ENCODE data around the gene MAD1L1.

The MAD1L1 gene

GRCh38 chr7:2151801-2152612 is 80.7 kb downstream of the MAD1L1 start:
- DNase-seq = no peak

GRCh38 chr7:2151237-2151636 is 81.5 kb downstream of the MAD1L1 start:
- DNase-seq = no peak

- DNase-seq = no peak
Measured at GRCh38 chr7:2150445-2150815, 82.3 kb downstream of the MAD1L1 start.

DNA sequence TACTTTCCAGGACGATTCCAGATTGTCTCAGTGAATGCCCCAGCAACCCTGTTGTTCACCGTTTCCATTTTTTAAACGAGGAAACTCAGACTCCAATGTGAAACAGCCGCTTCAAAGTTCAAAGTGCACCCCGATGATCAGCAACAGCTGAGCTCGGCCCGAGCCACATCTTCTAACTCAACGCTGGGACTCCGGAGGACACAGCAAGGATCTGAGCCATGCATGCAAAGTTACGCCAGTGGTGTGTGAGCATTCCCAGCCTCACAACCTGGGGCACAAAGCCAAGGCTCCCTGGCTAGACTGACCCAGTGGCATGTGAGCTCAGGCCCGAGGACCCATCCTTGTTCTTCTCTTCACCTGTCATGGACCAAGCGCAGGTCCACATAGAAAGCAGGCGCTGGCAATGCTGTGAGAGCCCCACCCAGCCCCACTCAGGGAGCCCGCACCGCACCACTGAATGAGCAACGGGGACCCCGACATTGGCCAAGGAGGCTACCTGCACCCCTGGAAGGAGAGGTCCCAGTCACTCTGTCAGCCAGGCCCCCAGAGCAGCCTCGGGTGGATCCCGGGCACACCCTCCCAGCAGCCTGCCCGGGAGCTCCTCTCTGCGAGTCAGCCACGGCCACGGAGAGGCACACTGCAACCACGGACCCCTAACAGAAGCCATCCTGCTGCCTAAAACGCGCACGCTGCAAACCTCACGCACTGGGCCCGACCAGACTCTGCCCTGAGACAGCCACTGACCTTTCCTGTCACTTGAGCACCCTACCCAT is 82.9 kb downstream of the MAD1L1 start:
- DNase-seq = no peak

- no peak for DNase-seq
Measured at GRCh38 chr7:2148814-2149213, 83.9 kb downstream of the MAD1L1 start.

GRCh38 chr7:2148189-2148588 is 84.6 kb downstream of the MAD1L1 start:
- no peak for DNase-seq

- DNase-seq = no peak
Measured at GRCh38 chr7:2146676-2147472, 85.9 kb downstream of the MAD1L1 start.

DNA sequence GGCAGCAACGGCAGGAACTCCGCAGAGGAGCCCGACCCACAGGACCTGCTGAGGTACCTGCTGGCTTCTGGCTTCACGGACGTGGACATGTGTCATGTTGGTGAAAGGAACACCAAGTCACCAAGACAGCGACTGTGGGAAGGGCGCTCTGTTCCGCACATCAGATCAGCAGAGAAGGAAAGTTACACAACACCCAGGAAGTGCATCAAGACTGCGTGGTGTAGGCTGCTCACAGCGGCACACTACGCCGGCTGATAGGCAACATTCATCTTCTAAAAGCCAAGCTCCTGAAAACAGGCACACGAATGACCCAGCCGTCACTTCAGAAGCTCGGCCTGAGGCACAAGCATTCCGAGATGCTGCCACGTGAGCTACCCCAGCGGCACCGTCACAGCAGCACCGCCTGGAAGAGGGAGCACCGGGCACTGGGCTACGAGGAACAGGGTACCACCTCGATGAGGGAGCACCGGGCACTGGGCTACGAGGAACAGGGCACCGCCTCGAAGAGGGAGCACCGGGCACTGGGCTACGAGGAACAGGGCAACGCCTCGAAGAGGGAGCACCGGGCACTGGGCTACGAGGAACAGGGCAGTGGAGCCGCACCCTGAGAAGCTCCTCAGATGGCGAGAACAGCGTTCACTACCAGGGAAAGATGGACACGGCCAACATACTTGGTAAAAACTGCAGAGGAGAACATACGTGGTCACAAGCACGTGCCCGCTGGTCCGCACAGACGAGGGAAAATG is 86.7 kb downstream of the MAD1L1 start:
- DNase-seq = no peak

- DNase-seq = no peak
Measured at GRCh38 chr7:2144926-2145325, 87.8 kb downstream of the MAD1L1 start.

- DNase-seq = no peak
Measured at GRCh38 chr7:2143981-2144595, 88.7 kb downstream of the MAD1L1 start.

- no peak for DNase-seq
Measured at GRCh38 chr7:2143450-2143849, 89.3 kb downstream of the MAD1L1 start.

- DNase-seq = no peak
Measured at GRCh38 chr7:2142386-2142785, 90.4 kb downstream of the MAD1L1 start.

GRCh38 chr7:2141651-2142050 is 91.1 kb downstream of the MAD1L1 start:
- DNase-seq = no peak

DNA sequence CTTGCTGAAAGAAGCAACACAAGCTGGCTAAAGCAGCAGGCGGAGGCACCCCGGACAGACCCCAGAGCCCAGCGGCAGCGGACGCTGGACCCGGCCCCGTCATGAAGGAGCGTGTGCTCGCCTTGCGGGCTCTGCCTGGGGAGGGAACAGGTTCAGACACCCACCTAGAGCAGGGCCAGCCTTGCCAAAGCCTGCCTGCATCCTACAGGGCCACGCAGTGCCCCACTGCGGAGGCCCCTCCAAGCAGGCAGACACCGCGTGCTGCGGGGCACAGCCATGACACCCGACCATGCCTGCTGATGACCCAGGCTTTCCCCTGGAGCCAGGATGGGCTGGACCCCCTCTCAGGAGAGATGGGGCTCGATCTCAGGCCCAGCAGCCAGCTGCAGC is 91.7 kb downstream of the MAD1L1 start:
- no peak for DNase-seq

DNA sequence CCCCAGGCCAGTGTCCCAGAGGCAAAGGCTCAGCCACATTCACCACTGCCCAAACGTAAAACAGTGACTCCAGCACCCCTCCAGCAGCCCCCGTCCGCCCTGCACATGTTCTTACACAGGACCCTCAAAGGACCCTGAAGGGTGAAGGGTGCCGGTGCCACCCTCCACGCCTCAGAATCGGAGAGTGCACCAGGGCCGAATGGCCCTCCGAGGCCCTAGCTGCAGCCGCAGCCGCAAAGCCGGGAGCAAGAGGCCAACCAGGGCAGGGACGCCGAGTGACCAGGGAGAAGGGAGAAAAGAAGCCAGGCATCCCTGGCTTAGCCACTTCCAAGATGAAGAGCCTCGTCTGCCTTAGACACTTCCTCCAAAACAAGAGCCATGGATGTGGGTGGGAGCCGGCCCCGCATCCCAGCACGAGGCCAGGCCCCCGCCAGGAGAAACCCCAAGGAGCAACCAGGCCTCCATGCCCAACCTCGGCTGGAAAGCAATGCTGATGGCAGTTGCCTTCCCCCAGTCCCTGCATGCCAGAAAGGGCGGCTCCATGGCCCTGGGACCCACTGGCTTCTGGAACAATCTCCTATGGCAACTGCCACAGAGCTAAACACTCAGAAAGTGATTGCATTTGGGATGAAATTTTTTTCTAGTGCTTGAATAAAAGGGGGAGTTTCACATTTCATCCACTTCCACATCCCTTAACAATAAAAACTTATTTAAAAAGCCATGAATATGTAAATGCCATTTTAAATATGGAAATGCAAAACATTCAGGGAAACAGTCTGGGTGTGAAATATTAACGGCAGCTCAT is 92.3 kb downstream of the MAD1L1 start:
- no peak for DNase-seq

GRCh38 chr7:2139004-2139699 is 93.6 kb downstream of the MAD1L1 start:
- DNase-seq = no peak

GRCh38 chr7:2138146-2138765 is 94.5 kb downstream of the MAD1L1 start:
- DNase-seq = no peak

- no peak for DNase-seq
Measured at GRCh38 chr7:2134740-2135139, 98.0 kb downstream of the MAD1L1 start.

DNA sequence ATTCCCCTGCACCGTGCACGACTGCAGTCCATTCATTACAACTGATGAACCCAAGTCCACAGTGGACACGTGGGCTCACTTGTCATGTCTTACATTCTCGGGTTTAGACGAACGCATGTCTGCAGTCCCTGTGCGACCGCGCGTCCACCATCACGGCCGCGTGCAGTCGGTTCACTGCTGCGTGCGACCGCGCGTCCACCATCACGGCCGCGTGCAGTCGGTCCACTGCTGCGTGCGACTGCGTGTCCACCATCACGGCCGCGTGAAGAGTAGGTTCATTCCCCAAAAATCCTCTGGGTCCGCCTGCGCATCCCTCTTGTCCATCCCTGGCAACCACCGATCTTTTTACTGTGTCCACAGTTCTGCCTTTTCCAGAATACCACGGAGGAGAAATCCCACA is 100.5 kb downstream of the MAD1L1 start:
- no peak for DNase-seq

- DNase-seq = no peak
Measured at GRCh38 chr7:2131800-2132199, 100.9 kb downstream of the MAD1L1 start.

All from GDM1 (cell line).